ENCODE measurements around the gene PRDM15. TPM values are rescaled to one million over a fixed set of nuclear protein-coding genes. Genes with fewer than 3 reads are reported as not detected.

PRDM15 gene
- total RNA-seq, 1 experiment from 2014 or later = 6.4 TPM

DNA sequence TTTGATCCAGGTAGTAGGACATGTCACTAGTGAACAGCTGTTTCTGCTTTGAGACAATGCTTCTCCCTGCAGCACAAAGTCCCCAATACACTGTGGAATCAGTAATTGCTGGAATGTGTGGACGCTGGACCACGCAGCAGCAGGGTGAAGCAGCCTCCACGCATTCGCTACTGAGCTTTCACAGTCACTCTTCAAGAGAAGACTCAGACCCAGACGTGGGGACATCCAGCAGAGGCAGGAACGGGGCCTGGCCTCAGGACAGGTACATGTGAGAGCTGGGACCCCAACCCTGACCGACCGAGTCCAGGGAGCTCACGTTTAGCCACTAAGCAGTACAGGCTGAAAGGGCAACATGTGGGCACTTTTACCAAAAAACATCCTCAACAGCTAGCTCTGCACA is 34.1 kb upstream of the PRDM15 start:
- DNase-seq (ENCODE audit: low read depth) = no peak

DNA sequence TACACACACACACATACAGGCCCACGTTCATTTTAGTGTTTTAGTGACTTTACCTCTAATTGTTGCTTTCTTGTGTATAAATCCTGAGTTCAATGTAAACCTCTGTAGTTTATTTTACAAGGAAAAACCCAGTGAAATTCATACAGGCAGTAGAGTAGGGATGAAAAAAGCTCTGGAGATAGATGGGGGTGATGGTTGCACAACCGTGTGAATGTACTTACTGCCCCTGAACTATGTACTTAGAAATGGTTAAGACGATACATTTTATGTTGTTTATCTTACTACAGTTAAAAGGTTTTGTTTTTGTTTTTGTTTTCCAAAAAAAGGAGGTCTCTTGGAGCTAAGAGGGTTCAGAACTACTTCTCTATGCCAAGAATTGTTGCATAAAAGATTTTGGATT is 29.7 kb upstream of the PRDM15 start:
- no peak for DNase-seq (ENCODE audit: low read depth)

DNA sequence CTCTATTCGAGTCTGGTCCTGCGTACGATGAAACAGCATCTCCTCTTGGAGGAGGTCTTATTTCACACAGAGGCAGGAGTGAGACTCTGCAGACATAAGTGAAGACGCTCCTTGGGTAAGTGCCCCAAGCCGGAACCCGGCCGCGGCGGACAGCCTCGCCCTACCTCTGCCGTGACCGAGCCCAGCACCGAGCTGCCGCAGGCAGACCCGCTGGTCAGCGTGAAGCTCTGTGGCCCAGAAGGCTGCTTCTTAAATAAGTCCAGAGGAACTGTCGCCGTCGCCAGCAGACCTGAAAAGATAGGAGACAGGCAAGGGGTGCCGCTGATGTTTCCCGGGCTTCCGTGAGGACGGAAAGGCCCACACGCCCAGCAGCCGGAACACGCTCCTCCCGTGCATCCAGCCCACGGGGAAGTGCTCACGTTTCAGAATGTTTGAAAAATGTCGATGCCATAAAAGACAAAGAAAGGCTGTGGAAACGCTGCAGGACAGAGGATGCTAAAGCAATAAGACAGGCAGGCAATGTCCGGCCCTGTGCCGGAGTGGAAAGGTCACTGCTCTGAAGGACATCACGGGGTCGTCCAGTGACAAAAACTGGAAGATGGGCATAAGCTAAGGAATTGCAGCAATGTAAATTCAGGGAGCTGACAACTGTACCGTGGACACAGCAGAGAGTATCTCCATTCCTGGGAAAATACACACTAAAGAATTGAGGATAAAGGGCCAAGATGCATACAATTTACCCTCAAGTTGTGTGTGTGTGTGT is 28.5 kb upstream of the PRDM15 start:
- DNase-seq (ENCODE audit: low read depth) = no peak

DNA sequence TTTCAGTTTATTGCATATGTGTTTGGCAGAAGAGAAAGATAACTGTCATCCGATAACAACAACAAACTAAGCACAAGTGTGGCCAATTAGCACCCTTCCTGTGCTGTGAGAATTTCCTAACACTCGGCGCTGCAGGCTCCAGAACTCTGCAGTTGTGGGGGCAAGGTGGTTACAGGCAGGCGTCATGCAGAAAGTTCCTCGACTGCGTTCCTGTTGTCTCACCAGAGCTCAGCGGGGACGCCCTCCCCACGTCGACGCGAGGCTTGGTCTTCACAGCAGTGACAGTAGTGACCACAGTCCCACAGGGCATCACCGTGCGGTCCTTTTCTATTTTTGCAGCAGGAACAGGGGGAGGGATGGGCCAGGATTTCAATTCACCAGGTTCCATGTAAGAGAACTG is 27.6 kb upstream of the PRDM15 start:
- no peak for DNase-seq (ENCODE audit: low read depth)

DNA sequence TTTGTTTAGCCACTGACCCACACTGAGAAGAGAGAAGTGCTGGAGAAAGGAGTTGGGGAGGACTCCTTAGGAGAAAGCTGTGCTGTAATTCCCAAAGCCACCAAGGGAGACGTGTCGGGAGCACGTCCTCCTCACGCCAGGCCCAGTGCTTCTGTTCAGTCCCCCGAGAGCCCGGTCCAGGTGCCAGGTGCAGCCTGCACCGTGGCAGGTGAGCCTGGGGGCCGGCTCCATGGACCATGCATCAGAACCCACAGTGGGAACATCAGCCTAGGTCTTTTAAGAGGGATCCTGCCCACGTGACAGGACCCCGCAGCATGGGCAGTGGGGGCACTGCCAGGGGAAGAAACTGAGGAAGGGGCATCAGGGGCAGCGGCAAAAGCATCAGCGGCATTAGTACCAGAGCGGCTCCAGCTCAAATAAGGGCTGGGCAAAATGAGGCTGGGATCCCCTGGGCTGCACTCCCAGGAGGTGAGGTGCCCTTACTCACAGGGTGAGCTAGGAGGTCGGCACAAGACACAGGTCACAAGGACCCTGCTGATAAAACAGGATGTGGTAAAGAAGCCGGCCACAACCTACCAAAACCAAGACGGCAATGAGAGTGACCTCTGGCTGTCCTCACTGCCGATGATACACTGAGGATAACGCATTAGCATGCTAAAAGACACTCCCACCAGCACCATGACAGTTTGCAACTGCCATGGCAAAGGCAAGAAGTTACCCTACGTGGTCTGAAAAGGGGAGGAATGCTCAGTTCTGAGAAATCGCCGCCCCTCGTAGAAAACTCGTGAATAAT is 24.6 kb upstream of the PRDM15 start:
- DNase-seq (ENCODE audit: low read depth) = no peak

DNA sequence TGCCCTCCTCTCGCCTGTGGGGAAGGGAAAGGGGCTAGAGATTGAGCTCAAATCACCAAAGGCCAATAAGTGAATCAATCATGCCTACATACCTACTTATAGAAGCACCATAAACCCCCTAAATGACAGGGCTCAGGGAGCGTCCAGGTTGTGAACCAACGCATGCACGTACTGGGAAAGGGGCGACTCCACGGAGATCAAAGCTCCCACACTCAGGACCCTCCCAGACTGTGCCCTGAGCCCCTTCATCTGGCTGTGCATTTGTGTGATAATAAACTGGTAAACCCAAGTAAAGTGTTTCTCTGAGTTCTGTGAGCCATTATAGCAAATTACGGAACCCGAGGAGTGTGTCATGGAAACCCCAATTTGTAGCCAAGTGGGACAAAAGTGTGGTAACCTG is 23.8 kb upstream of the PRDM15 start:
- no peak for DNase-seq (ENCODE audit: low read depth)

DNA sequence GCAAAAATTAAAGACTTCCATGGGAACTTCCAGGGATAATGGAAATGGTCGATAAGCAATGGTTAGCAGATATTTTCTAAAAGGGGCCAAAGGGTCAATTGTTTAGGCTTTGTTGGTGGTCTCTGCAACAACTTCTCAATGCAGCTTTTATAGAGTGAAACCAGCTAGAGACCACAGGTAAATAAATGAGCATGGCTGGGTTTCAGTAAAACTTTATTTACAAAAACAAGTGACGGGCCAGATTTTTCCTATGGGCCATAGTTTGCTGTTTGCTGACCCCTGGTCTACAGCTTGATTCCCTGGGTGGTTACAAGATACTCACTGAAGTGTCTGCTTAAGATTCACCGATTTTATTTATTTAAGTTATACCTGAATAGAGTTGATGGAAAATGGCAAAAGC is 22.6 kb upstream of the PRDM15 start:
- no peak for DNase-seq (ENCODE audit: low read depth)

DNA sequence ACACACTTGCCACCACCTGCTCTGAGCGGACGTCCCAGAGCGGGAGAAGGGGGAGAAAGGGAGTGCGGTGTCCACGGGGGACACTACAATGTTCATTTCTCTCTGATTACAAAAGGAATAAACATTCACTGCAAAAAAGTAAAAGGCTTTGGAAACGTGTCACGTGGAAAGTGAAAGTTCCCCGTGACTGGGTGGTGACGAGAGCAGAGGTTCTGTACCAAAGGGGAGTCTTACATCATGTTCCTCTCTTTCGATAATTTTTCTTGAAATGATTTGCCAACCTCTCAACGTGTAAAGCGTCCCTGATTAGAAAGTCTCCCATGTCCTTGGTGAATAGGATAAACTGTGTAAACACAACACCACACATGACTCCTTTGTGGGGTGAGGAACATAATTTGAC is 22.0 kb upstream of the PRDM15 start:
- DNase-seq (ENCODE audit: low read depth) = no peak

DNA sequence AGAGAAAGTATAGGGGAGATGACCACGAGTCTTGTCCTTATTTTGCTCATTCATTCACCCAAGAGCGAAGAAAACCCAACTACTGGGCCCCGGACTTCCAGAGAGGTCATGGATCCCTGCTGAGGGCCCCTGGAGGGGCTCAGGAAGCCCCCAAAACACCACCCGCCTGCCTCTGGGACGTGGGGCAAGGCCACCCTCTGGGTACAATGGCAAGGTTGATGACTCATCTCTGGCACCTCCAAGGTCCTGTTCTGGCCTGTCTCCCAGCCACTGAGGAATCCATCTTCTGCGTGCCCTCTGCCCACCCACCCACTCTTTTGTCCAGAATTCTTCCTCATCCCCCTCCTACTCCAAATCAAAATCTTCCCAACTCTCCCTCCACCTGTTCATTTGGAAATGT is 21.3 kb upstream of the PRDM15 start:
- DNase-seq (ENCODE audit: low read depth) = no peak

DNA sequence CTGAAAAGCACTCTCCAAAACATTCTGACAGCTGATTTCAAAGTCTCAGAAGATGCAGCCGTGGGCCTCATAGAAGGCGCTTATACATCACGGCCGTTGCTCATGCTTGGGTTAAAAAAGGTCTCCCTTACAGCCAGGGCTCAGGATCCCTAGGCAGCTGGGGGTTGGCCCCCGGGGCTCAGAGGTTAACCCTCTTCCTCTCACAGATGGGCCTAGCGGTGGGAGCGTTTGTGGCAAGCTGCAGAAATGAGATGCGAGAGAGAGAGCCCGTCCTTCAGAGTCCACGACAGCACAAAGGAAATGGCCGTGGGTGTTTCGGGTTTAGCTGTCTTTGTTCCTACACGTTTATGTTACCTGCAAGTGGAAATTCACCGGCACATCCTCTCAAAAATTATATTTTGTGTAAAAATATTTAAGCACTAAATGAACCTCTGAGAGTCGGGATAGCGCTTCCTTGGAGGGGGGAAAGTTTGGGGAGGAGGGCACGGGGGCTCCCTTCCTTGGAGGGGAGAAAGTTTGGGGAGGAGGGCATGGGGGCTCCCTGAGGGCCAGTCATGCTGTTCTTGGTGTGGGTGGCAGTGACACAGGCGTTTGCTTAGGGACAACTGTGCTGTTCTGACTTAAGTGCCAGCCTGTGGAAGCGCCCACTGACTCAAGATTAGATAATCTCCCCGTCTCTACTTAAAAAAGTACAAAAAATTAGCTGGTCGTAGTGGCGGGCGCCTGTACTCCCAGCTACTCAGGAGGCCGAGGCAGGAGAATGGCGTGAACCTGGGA is 20.5 kb upstream of the PRDM15 start:
- no peak for DNase-seq (ENCODE audit: low read depth)

DNA sequence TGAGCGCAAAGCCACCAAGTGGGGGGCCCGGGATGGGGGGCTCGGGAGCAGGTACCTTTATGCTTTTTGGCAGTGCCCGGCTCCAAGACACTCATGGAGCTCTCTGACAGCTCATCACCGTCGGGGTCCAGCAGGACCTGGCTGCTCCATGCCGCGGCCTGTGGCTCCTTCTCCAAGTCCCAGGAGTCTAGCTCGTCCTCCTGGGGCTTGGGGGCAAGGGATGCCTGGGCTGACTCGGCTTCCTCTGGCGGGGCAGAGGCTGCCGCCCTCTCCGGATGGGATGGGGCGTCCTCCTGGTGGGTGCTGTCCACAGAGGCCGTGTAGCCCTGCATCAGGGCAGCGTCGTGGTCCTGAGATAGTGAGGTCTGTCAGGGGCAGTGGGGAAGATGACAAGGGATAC is 19.9 kb upstream of the PRDM15 start:
- no peak for DNase-seq (ENCODE audit: low read depth)

DNA sequence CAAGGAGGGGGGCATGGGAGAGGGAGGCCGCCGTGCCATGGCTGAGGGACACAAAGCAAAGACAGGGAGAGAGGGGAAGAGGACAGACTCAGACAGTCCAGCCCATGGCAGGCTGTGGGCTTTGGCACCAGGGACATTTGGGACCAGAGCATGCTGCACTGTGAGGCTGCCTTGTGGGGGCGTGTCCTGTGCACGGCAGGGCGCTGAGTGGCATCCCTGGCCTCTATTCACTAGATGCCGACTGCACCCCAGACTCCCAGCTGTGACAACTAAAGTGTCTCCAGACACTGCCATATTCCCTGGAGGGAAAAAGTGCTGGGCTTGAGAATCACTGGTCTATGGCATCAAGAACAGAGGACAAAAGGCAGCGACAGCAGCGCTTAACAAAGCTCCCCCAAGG is 18.6 kb upstream of the PRDM15 start:
- DNase-seq (ENCODE audit: low read depth) = no peak

DNA sequence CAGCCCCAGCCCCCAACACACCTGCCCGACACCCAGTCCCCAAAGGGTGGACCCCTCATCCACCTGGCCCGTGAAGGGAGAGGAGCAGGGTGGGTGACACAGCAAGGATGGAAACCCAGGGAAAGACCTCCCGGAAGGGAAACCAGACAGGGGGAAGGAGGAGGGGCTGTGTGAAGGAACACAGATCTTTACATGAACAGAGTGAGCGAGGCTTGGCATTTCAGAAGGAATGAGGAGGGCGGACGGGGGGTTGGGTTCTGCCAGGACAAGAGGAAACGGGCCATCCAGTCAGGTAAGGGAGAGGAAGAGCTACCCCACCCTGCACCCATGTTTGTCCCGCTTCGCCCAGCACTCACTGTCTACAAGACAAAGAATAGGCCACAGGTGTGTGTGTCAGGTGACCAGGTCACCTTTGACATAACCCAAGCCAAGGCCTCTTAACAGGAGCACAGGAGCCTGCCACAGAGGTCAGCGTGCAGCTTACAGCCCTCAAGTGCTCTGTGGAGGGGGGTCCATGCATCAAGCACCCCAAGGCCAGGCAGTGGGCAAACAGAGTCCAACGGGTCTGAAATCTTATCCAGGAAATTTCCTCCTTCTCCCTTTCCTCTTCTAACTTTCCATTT is 18.0 kb upstream of the PRDM15 start:
- DNase-seq (ENCODE audit: low read depth) = no peak

DNA sequence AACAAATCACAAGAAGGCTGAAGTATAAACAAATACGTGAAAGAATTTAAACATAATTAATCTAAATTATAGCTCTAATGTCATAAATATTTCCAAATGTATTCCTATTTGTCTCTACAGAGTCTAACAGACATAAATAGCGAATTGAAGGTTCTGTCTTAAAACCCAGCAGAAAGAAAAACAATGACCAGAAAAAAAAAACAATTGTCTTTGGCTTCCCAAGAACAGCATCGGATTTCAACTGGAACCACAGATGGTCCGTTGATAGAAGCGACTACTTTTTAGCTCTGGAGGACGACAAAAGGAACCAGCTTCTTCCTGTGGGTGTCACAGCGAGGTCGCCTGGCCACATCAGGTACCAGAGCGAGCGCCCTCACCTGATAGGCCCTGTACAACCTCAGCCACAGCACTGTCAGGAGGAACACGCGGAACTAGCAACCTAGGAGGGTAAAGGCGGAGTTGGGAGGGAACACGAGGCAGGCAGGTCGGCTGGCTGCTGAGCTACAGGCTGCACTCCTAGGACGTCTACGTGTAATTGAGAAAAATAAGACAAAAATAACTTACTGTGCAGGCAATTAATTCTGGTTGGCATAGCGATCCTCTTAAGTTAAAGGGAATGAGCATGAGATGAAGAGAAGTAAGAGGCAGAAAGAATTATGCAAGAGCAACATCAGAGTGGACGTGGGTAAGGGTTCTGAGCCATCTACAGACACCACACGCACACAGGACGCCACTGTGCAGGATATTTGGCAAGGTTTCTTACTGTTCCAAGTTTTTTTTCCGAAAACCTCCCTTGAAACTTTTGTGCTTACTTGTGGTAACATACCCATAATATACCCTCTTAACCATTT is 16.7 kb upstream of the PRDM15 start:
- no peak for DNase-seq (ENCODE audit: low read depth)

DNA sequence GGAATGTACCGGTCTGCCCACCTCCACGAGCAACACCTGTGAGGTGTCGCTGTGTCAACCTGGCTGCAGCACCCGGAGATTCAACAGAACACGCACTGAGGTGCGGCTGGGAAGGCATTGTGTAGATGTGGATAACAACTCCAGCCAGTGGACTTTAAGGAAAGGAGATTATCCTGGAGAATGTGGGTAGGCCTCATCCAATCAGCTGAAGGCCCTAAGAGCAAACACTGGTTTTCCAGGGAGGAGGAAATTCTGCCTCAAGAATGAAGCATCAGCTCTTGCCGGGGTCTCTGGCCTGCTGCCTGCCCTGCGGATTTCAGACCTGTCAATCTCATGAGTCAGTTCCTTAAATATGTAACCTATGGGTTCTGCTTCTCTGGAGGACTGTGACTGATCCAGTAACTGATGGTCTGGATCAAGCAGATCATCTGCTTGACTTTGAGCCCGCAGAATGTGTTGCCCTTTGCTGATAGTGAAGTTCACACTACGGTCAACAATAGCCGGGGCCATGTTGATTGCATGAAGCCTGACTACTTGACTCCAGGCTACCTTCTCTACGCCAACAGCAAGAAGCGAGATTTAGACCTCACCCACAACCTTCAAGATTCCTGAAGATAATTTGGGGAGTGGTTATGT is 15.9 kb upstream of the PRDM15 start:
- DNase-seq (ENCODE audit: low read depth) = peak; percentile 84

DNA sequence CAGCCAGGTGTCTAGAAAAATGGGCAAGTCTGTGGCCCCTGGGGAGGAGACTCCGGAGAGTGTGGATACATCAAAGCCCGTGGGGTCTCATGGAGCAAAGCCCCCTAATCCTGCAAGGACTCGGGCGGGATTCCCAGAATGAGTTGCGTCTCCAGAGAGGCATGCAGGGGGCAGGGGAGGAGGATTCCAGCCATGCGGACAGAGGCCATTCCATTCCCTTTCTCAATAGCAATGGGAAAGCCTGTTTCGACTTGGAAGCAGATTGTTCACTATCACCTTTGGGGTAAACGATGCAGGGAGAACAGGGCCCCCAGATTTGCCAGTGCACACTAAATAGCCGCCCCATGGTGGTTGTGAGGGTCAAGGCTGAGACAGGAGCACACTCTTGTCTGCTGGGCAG is 15.4 kb upstream of the PRDM15 start:
- no peak for DNase-seq (ENCODE audit: low read depth)

DNA sequence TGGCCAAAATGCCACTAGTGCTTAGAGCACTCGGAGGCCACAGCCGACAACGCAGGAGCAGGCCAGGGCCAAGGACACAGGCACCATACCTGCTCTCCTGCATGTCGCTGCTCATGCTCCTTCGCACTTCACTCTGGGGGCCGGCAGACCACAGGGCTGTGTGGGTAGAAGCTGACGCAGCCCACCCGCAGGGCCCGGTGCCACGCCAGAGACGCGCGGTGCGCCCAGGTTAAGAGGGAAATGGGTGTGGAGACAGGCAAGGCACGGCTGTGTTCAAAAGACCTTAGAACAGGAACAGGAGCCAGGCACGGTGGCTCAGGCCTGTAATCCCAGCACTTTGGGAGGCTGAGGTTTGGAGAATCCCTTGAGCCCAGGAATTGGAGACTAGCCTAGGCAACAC is 13.6 kb upstream of the PRDM15 start:
- no peak for DNase-seq (ENCODE audit: low read depth)

DNA sequence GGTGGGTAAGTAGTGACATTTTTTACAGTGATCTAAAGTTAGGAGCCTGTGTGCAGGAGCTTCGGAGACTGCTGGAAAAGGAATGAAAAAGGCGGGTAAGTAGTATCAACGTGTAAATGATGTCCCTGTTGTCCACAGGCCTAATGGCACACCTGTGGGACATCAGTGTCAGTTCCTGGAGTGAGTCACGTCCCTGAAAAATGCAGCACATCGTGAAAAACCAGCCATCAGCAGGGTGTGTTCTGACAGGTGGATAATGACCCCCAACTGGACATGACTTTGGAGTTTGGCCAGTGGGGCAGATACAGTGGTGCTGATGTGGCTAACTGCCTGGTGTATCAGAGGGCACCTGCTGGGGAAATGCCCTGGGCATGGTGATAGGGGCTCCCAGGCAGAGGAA is 12.0 kb upstream of the PRDM15 start:
- no peak for DNase-seq (ENCODE audit: low read depth)

DNA sequence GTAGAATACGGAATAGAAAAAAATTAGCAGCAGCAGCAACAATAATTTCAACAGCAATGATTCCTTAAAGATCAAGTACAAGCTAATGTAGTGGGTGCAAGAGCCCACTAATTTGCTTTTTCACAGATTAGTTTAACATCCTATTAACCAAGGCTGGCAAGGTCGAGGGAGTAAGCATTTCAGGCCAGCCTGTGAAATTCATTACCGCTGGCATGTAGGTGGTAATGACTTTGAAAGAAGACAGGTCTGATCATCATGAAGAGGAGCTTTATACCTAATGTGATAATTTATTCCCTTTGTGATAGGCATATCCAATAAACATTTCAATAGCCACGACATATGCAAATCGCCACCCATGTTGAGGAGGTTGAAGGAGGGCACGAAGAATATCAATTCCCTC is 11.2 kb upstream of the PRDM15 start:
- DNase-seq (ENCODE audit: low read depth) = no peak

DNA sequence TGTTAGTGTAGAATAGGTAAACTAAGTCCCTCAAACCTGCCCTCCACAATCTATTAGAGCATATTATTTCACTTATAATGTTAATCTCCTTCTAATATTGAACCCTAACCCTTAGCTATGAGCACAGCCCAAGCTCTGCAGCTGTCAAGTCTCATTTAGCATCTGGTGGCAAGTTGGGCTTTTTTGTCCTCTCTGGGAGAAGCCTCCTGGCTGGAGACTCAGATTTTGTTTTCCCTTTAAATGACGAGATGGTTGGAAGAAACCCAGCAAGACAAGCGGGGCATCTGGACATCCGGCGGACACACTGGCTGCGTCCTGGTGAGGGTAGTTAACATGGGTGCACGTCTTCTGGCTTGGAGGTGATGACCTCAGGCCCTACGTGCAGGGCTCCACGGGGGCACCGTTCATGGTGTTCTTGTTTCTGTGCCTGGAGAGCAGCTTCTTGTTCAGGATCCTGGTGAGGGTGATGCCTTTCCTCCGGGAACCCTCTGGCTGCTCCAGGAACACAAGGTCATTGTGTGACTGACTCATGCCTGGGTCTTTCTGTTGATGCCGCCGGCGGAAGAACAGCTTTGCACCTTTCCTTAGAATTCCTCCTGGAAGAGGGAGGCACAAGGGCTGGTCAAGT is 9.7 kb upstream of the PRDM15 start:
- no peak for DNase-seq (ENCODE audit: low read depth)
